ENCODE measurements around the gene KXD1.
"Not testable (repeated sequence)": the region's sequence is repeated elsewhere in the genome, so short reads cannot be mapped to it uniquely, and the experiment has no call there.

KXD1 gene

GRCh38 chr19:18597809-18598660 is 40.4 kb downstream of the KXD1 start:
- TF ChIP-seq, protein P1, sequence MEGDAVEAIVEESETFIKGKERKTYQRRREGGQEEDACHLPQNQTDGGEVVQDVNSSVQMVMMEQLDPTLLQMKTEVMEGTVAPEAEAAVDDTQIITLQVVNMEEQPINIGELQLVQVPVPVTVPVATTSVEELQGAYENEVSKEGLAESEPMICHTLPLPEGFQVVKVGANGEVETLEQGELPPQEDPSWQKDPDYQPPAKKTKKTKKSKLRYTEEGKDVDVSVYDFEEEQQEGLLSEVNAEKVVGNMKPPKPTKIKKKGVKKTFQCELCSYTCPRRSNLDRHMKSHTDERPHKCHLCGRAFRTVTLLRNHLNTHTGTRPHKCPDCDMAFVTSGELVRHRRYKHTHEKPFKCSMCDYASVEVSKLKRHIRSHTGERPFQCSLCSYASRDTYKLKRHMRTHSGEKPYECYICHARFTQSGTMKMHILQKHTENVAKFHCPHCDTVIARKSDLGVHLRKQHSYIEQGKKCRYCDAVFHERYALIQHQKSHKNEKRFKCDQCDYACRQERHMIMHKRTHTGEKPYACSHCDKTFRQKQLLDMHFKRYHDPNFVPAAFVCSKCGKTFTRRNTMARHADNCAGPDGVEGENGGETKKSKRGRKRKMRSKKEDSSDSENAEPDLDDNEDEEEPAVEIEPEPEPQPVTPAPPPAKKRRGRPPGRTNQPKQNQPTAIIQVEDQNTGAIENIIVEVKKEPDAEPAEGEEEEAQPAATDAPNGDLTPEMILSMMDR (IDR thresholded peaks at IDR 0.05; ENCODE audit: insufficient read depth, low read length, poor library complexity, severe bottlenecking): no peak
- no peaks in the 10 kb centered on the region for H3K36me3 ChIP-seq (ENCODE audit: control insufficient read depth, insufficient read depth, low read length)
- no peaks in the 10 kb centered on the region; the same call in 1 of the 2 replicates for H3K27me3 ChIP-seq (replicated peaks; ENCODE audit: control insufficient read depth, insufficient read depth, low read length)
- no peak for DNase-seq (ENCODE audit: extremely low read depth, insufficient read length)
- H3K4me3 ChIP-seq (replicated peaks; ENCODE audit: low read depth, low read length): no peak overlapping the region

DNA sequence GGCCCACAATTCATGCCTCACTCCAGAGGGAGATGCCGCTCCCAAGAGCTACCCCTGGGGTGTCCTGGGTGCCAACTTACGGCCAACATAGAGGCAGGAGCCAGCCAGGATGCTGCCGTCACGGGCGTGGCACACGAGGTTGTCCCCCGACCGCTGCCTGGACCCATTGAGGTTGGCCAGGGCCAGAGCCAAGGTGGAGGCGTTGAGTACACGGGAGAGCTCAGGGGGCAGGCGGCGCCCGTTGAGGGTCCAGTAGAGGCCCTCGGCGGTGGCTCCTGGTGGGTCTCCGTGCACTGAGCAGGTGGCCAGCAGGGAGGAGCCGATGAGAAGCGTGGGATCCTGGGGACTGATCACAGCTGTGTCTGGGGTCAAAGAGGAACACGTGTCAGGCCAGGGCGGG is 41.8 kb downstream of the KXD1 start:
- H3K27me3 ChIP-seq (replicated peaks; ENCODE audit: control insufficient read depth, insufficient read depth, low read length): no peaks in the 10 kb centered on the region; the same call in 1 of the 2 replicates
- DNase-seq (ENCODE audit: extremely low read depth, insufficient read length): no peak
- TF ChIP-seq, protein P1 (IDR thresholded peaks at IDR 0.05; ENCODE audit: insufficient read depth, low read length, poor library complexity, severe bottlenecking): no peak

DNA sequence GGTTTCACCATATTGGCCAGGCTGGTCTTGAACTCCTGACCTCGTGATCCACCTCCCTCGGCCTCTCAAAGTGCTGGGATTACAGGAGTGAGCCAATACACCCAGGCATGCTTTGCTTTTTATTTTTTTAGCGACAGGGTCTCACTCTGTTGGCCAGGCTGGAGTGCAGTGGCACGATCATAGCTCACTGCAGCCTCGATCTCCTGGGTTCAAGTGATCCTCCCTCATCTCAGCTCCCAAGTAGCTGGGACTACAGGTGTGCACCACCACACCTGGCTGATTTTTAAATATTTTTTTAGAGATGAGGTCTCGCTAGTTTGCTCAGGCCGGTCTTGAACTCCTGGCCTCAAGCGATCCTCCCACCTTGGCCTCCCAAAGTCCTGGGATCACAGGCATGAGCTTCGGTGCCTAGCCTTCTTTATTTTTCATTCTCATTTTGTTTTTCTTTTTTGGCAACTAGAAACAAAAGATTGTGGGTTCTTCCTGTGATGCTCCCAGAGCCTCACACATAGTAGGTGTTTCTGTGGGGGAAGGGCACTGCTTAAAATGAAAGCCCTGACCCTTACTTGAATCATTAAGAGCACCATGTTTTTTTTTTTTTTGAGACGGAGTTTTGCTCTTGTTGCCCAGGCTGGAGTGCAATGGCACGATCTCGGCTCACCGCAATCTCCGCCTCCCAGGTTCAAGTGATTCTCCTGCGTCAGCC is 43.2 kb downstream of the KXD1 start:
- H3K27me3 ChIP-seq (replicated peaks; ENCODE audit: control insufficient read depth, insufficient read depth, low read length); H3K4me3 ChIP-seq (replicated peaks; ENCODE audit: low read depth, low read length); H3K36me3 ChIP-seq (ENCODE audit: control insufficient read depth, insufficient read depth, low read length); DNase-seq (ENCODE audit: extremely low read depth, insufficient read length): not testable (repeated sequence)

More for the DNA sequence above, 41.8 kb downstream of the KXD1 start:
- Histone ChIP-seq H3K4me3 (replicated peaks; ENCODE audit: low read depth, low read length) (no peak overlapping the region), H3K36me3 (ENCODE audit: control insufficient read depth, insufficient read depth, low read length) (no peaks in the 10 kb centered on the region)

DNA sequence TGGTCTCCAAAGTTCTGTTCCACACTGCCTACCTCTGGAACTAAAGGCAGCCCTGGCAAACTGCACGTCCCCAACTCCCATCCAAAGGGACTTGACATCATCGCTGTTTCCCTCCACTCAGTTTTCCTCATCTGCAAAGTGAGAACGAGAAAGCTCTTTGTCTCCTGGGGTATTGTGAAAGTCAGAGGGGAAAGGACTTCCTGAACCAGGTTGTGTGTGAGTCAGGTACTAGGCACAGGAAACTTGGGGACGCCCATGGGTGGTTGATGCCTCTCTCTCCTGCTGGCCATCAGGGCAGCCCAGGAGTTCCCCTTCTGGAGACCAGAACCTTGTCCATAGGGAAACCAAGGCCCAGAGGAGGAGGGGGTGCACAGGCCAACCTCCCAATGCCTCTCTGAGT is 44.2 kb downstream of the KXD1 start:
- TF ChIP-seq, protein P1 (IDR thresholded peaks at IDR 0.05; ENCODE audit: insufficient read depth, low read length, poor library complexity, severe bottlenecking): no peak
- no peak overlapping the region for H3K4me3 ChIP-seq (replicated peaks; ENCODE audit: low read depth, low read length)
- H3K36me3 ChIP-seq (ENCODE audit: control insufficient read depth, insufficient read depth, low read length): no peaks in the 10 kb centered on the region
- no peak for DNase-seq (ENCODE audit: extremely low read depth, insufficient read length)
- peaks cover 3% of the 10 kb centered on the region; the same call in 1 of the 2 replicates for H3K27me3 ChIP-seq (replicated peaks; ENCODE audit: control insufficient read depth, insufficient read depth, low read length)

DNA sequence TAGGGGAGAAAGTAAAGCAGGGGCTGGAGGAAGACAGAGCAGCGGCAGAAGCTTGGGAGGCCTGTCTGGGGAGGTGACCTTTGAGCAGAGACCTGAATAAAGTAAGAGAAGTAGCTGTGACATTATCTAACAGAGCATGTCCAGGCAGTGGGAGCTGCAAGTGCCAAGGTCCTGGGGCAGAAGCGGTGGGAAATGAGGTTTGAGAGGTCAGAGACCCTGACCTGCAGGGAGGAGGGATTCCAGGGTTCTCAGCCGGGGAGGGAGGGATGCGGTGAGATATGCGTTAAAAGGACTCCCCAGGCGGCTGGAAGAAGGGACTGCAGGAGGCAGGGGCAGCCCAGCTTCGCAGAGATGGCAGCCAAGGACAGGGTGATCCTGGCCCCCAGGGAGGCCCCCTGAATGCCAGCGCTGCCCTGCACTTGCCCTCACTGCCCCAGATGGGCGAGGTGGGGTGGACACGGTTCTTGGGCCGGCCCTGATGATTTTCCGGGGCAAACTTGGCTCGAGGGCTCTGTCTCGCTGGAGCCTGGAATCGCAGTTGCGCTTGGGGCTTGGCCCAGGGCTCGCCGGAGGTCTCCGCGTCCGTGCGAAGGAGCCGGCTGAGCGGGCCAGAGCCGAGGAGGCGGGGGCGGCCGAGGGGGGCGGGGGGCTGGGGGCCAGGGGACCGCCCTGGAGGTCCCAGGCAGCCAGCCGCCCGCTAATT is 45.7 kb downstream of the KXD1 start:
- Histone ChIP-seq H3K27me3 (replicated peaks; ENCODE audit: control insufficient read depth, insufficient read depth, low read length) (peaks cover 6% of the 10 kb centered on the region), H3K4me3 (replicated peaks; ENCODE audit: low read depth, low read length) (no peak overlapping the region), H3K36me3 (ENCODE audit: control insufficient read depth, insufficient read depth, low read length) (no peaks in the 10 kb centered on the region)
- DNase-seq (ENCODE audit: extremely low read depth, insufficient read length): no peak
- TF ChIP-seq, protein P1 (IDR thresholded peaks at IDR 0.05; ENCODE audit: insufficient read depth, low read length, poor library complexity, severe bottlenecking): peak; percentile 29

All from GM06990 (cell line).